HL-60/S4 (cell line): ENCODE results near the gene TSHZ1.

Source experiments
- in situ Hi-C: fragments of 300-500 bp; cut with MboI; formaldehyde crosslinking; loops from 2 replicates; pipeline ENCODE4 v1.14.3; 2022; ENCODE audit warnings: low sequenced_read_pairs

The TSHZ1 gene

GRCh38 chr18:75220551-75221355 is 10.2 kb downstream of the TSHZ1 start:
- in situ Hi-C loops, result no loop called here

- in situ Hi-C loops, result no loop called here
These were observed 10.8 kb downstream of the TSHZ1 start for GRCh38 chr18:75221397-75221796.

GRCh38 chr18:75221897-75222296 is 11.3 kb downstream of the TSHZ1 start:
- in situ Hi-C loops, result no loop called here

GRCh38 chr18:75222407-75222806 is 11.8 kb downstream of the TSHZ1 start:
- in situ Hi-C loops, result no loop called here

GRCh38 chr18:75223687-75224347 is 13.2 kb downstream of the TSHZ1 start:
- in situ Hi-C loops, result no loop called here

- in situ Hi-C loops, result no loop called here
These were observed 15.8 kb downstream of the TSHZ1 start for GRCh38 chr18:75226286-75226955.

- in situ Hi-C loops, result no loop called here
These were observed 16.3 kb downstream of the TSHZ1 start for GRCh38 chr18:75226956-75227316.

- in situ Hi-C loops, result no loop called here
These were observed 17.1 kb downstream of the TSHZ1 start for GRCh38 chr18:75227535-75228296.

GRCh38 chr18:75228967-75229366 is 18.4 kb downstream of the TSHZ1 start:
- in situ Hi-C loops, result no loop called here

GRCh38 chr18:75229437-75229836 is 18.8 kb downstream of the TSHZ1 start:
- in situ Hi-C loops, result no loop called here

- in situ Hi-C loops, result no loop called here
These were observed 19.8 kb downstream of the TSHZ1 start for GRCh38 chr18:75230163-75231052.

- in situ Hi-C loops, result no loop called here
These were observed 20.4 kb downstream of the TSHZ1 start for GRCh38 chr18:75231053-75231406.

- in situ Hi-C loops, result no loop called here
These were observed 24.3 kb downstream of the TSHZ1 start for GRCh38 chr18:75234901-75235300.

GRCh38 chr18:75235896-75236295 is 25.3 kb downstream of the TSHZ1 start:
- in situ Hi-C loops, result no loop called here

- in situ Hi-C loops, result no loop called here
These were observed 27.5 kb downstream of the TSHZ1 start for GRCh38 chr18:75238100-75238499.

GRCh38 chr18:75238786-75239185 is 28.2 kb downstream of the TSHZ1 start:
- in situ Hi-C loops, result no loop called here

GRCh38 chr18:75240433-75240832 is 29.8 kb downstream of the TSHZ1 start:
- in situ Hi-C loops, result no loop called here

GRCh38 chr18:75241705-75242104 is 31.1 kb downstream of the TSHZ1 start:
- in situ Hi-C loops, result no loop called here

- in situ Hi-C loops, result no loop called here
These were observed 34.0 kb downstream of the TSHZ1 start for GRCh38 chr18:75244351-75245313.
